ENCODE data around the gene SND1.

Gene SND1

GRCh38 chr7:127689194-127689772 is 37.3 kb downstream of the SND1 start:
- no peak for DNase-seq

- DNase-seq, result no peak
These were observed 38.3 kb downstream of the SND1 start for GRCh38 chr7:127690337-127690736.

- no peak for DNase-seq
These were observed 38.8 kb downstream of the SND1 start for GRCh38 chr7:127690806-127691205.

- no peak for DNase-seq
These were observed 40.2 kb downstream of the SND1 start for GRCh38 chr7:127692200-127692599.

DNA sequence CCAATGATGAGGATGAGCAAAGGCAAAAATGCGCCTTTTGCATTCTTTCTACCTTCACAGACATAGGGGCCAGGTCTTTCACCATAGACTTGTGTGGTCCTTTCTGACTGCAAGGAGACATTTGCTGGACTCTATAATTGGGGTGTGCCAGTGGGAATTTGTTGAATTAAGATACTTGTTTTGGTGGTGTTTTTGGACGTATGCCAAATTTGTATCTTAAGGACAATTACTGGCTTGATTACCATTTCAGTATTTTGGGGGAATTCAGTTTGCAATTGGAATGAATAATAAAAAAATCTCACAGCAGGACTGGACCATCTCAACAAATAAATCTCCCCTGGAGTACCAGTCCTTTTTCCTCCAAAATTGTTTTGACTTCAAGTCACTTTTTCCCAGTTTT is 47.9 kb downstream of the SND1 start:
- DNase-seq, result no peak

- DNase-seq, result no peak
These were observed 50.2 kb downstream of the SND1 start for GRCh38 chr7:127702052-127702652.

GRCh38 chr7:127702938-127703337 is 50.9 kb downstream of the SND1 start:
- DNase-seq, result no peak

- DNase-seq, result no peak
These were observed 52.2 kb downstream of the SND1 start for GRCh38 chr7:127704211-127704610.

GRCh38 chr7:127705461-127705959 is 53.5 kb downstream of the SND1 start:
- no peak for DNase-seq

DNA sequence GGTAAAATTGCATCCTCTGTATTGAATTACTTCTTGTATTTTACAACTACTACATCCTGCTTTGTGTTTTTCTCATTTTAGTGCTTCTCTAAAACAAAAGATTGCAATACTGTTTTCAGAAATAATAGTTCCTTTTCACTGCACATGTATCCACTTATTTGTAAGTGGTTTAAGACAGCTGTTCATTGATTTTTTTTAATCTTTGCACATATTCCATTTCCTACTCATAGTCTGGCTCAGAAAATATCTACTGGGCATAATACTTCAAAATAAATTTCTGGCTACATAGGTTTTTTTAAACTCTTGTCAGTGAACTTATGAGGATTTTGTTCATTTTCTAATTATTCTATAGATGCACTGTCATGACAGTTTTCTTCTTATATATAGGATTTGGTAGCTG is 54.8 kb downstream of the SND1 start:
- no peak for DNase-seq

- DNase-seq, result no peak
These were observed 56.2 kb downstream of the SND1 start for GRCh38 chr7:127708201-127708600.

- DNase-seq, result peak; percentile 50
These were observed 56.8 kb downstream of the SND1 start for GRCh38 chr7:127708788-127709187.

DNA sequence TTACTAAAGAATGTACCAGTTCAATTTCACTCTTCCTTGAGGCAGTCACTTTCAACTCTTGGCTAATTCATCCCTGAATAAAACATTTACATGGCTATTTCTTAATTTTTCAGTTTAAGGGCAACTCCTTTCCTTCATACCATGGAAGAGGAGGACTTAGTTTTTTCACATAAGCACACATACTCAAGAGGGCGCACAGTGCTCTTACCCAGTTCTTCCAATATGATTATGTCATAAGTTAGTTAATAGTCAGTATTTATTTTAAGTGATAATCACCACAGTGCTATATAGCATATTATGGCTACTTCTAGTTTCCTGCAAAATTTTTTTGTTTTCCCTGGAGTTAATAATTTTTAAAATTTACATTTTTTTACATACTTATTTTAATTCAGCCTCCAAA is 58.6 kb downstream of the SND1 start:
- no peak for DNase-seq

- no peak for DNase-seq
These were observed 59.9 kb downstream of the SND1 start for GRCh38 chr7:127711872-127712271.

- DNase-seq, result no peak
These were observed 61.0 kb downstream of the SND1 start for GRCh38 chr7:127713006-127713405.

DNA sequence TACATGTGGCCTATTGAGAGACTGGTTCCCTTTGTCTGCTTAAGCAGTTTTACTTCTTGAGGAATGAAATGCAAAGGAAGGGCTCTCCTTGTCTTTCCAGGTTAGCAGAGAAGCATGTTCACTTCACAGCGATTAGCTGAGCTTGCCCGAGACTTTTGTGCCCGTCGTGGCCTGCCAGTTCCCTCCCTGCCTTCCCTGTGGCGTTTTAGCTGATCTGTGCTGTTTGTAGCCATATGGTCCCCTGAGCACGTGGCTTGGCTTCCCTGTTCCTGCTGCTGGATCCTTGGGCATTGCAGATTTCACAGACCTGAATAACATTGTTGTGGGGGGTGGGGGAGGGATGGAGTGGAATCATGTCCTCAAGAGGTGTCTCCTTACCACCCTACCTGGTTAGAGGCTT is 61.8 kb downstream of the SND1 start:
- no peak for DNase-seq

DNA sequence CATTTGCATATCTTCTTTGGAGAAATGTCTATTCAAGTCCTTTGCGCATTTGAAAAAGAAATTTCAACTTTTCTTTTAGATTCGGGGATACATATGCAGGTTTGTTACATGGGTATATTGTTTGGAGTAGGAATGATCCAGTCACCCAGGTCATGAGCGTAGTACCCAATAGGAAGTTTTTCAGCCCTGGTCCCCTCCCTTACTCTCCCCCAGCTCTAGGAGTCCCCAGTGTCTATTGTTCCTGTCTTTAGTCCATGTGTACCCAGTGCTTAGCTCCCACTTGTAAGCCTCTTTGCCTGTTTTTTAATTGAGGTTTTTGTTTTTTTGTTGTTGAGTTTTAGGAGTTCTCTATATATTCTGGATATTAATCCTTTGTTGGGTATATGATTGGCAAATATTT is 63.3 kb downstream of the SND1 start:
- no peak for DNase-seq

GRCh38 chr7:127715901-127716300 is 63.9 kb downstream of the SND1 start:
- no peak for DNase-seq

- no peak for DNase-seq
These were observed 65.7 kb downstream of the SND1 start for GRCh38 chr7:127717502-127718339.

GRCh38 chr7:127718340-127718679 is 66.3 kb downstream of the SND1 start:
- no peak for DNase-seq

DNA sequence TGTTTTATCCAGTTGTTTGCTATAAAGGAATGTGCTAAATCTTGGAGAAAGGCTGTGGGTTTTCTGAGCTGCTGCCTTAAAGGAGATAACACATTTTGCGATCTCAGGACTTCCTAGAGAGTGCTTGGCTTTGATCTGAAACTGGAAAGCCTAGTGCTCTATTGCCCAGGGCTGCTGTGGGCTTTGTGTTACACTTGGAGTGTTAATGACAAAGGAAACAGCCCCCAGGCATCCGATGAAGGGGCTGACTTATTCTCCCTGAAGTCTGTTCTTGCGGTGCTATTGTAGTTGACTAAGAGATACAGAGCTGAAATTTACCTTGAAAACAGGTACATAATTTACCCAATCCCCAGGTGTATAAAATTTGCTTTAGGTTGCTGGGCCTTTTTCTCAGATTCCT is 74.5 kb downstream of the SND1 start:
- DNase-seq, result no peak

- DNase-seq, result no peak
These were observed 78.8 kb downstream of the SND1 start for GRCh38 chr7:127730658-127731276.

GRCh38 chr7:127731431-127732080 is 79.6 kb downstream of the SND1 start:
- no peak for DNase-seq

Measured in effector CD8-positive, alpha-beta T cell (primary cell).